Rectal smooth muscle tissue (tissue), 1 donor: ENCODE results near the gene SLC16A5.
A peak's percentile ranks its signal among the peaks of the same experiment; 100 is the strongest.

Experiments used
- H3K27ac ChIP-seq: one replicate; pipeline ENCODE4 v1.7.0; 2013; ENCODE audit warnings: low read depth, low read length, inconsistent platforms
- H3K27me3 ChIP-seq: one replicate; pipeline ENCODE4 v1.7.0; 2013; ENCODE audit warnings: low read length; ENCODE audit not compliant: control insufficient read depth, insufficient read depth
- H3K36me3 ChIP-seq: one replicate; pipeline ENCODE4 v1.7.0; 2013; ENCODE audit warnings: low read length; ENCODE audit not compliant: control insufficient read depth, insufficient read depth
- H3K4me1 ChIP-seq: one replicate; pipeline ENCODE4 v1.7.0; 2013; ENCODE audit warnings: low read length; ENCODE audit not compliant: control insufficient read depth, insufficient read depth
- H3K4me3 ChIP-seq: one replicate; pipeline ENCODE4 v1.7.0; 2013; ENCODE audit warnings: low read length
- H3K9ac ChIP-seq: one replicate; pipeline ENCODE4 v1.7.0; 2013; ENCODE audit warnings: low read length

SLC16A5 gene

GRCh38 chr17:75081611-75082540, 5.9 kb upstream of the SLC16A5 start:
- H3K9ac ChIP-seq = no peak overlapping the region
- no peaks in the 10 kb centered on the region for H3K4me1 ChIP-seq

GRCh38 chr17:75082683-75083082, 5.1 kb upstream of the SLC16A5 start:
- Histone ChIP-seq H3K27me3 (no peaks in the 10 kb centered on the region), H3K36me3 (no peaks in the 10 kb centered on the region), H3K27ac (no peak overlapping the region), H3K4me1 (no peaks in the 10 kb centered on the region), H3K4me3 (no peak overlapping the region), H3K9ac (no peak overlapping the region)

More at GRCh38 chr17:75081611-75082540, 5.9 kb upstream of the SLC16A5 start:
- Histone ChIP-seq H3K36me3 (no peaks in the 10 kb centered on the region), H3K27ac (no peak overlapping the region), H3K27me3 (no peaks in the 10 kb centered on the region), H3K4me3 (no peak overlapping the region)

GRCh38 chr17:75084039-75084660, 3.6 kb upstream of the SLC16A5 start:
- no peak overlapping the region for H3K27ac ChIP-seq
- H3K36me3 ChIP-seq = no peaks in the 10 kb centered on the region
- H3K27me3 ChIP-seq = no peaks in the 10 kb centered on the region
- H3K4me1 ChIP-seq = no peaks in the 10 kb centered on the region
- no peak overlapping the region for H3K4me3 ChIP-seq
- H3K9ac ChIP-seq = no peak overlapping the region

- no peak overlapping the region for H3K4me3 ChIP-seq
- no peaks in the 10 kb centered on the region for H3K27me3 ChIP-seq
- no peak overlapping the region for H3K9ac ChIP-seq
- H3K4me1 ChIP-seq = peaks cover 3% of the 10 kb centered on the region
- no peak overlapping the region for H3K27ac ChIP-seq
- H3K36me3 ChIP-seq = no peaks in the 10 kb centered on the region
These were observed 1.1 kb upstream of the SLC16A5 start for GRCh38 chr17:75086496-75087181.

- peak overlapping the region; percentile 16 for H3K27ac ChIP-seq
- H3K36me3 ChIP-seq = no peaks in the 10 kb centered on the region
- no peaks in the 10 kb centered on the region for H3K27me3 ChIP-seq
- peak overlapping the region; percentile 82 for H3K9ac ChIP-seq
- peak overlapping the region; percentile 79 for H3K4me3 ChIP-seq
- H3K4me1 ChIP-seq = peaks cover 3% of the 10 kb centered on the region
These were observed 584 bp upstream of the SLC16A5 start for GRCh38 chr17:75087182-75087557.

- Histone ChIP-seq H3K27me3 (no peaks in the 10 kb centered on the region), H3K9ac (peak overlapping the region; percentile 82), H3K4me3 (peak overlapping the region; percentile 79), H3K36me3 (no peaks in the 10 kb centered on the region), H3K4me1 (peaks cover 3% of the 10 kb centered on the region), H3K27ac (peak overlapping the region; percentile 56)
These were observed 987 bp downstream of the SLC16A5 start for GRCh38 chr17:75088465-75089417.

- peaks cover 3% of the 10 kb centered on the region for H3K4me1 ChIP-seq
- no peaks in the 10 kb centered on the region for H3K36me3 ChIP-seq
- H3K4me3 ChIP-seq = peak overlapping the region; percentile 28
- no peak overlapping the region for H3K9ac ChIP-seq
- H3K27ac ChIP-seq = peak overlapping the region; percentile 35
- no peaks in the 10 kb centered on the region for H3K27me3 ChIP-seq
These were observed 3.4 kb downstream of the SLC16A5 start for GRCh38 chr17:75090871-75091854.

GRCh38 chr17:75091855-75092327, 4.1 kb downstream of the SLC16A5 start:
- Histone ChIP-seq H3K4me1 (peaks cover 3% of the 10 kb centered on the region), H3K27me3 (no peaks in the 10 kb centered on the region), H3K36me3 (no peaks in the 10 kb centered on the region), H3K4me3 (peak overlapping the region; percentile 17), H3K27ac (no peak overlapping the region), H3K9ac (no peak overlapping the region)

GRCh38 chr17:75093548-75094158, 5.9 kb downstream of the SLC16A5 start:
- Histone ChIP-seq H3K4me3 (no peak overlapping the region), H3K36me3 (peaks cover 2% of the 10 kb centered on the region), H3K4me1 (peaks cover 3% of the 10 kb centered on the region), H3K27me3 (no peaks in the 10 kb centered on the region), H3K9ac (no peak overlapping the region), H3K27ac (no peak overlapping the region)

GRCh38 chr17:75094871-75095399, 7.2 kb downstream of the SLC16A5 start:
- H3K4me3 ChIP-seq = no peak overlapping the region
- H3K4me1 ChIP-seq = peaks cover 3% of the 10 kb centered on the region
- peaks cover 7% of the 10 kb centered on the region for H3K36me3 ChIP-seq
- no peaks in the 10 kb centered on the region for H3K27me3 ChIP-seq
- H3K27ac ChIP-seq = no peak overlapping the region
- H3K9ac ChIP-seq = no peak overlapping the region
